ENCODE results near the gene DDIAS. TPM values are rescaled to one million over a fixed set of nuclear protein-coding genes. Genes with fewer than 3 reads are reported as not detected.

DDIAS gene
- total RNA-seq, 4 donors from 2014 or later = 0.67 to 2.1 (median 1.1) TPM

- no peak for TF ChIP-seq POLR2A (IDR thresholded peaks at IDR 0.05)
- Histone ChIP-seq H3K27ac (no peak overlapping the region), H3K9me3 (no peaks in the 10 kb centered on the region), H3K36me3 (no peaks in the 10 kb centered on the region), H3K4me1 (peaks cover 4 to 14% of the 10 kb centered on the region in 2 donors), H3K27me3 (no peaks in the 10 kb centered on the region), H3K4me3 (no peak overlapping the region)
- in situ Hi-C loops (cut with MboI; ENCODE audit: low sequenced_read_pairs in 4 of 4) (no loop called here), intact Hi-C loops (cut with DNase I; ENCODE audit: low total_unique reads) (no loop called here)
- no peak for ATAC-seq
- DNase-seq = no peak
Measured at GRCh38 chr11:82974851-82975250, 73.3 kb downstream of the DDIAS start.

GRCh38 chr11:82975882-82976281 lies 74.3 kb downstream of the DDIAS start:
- no peaks in the 10 kb centered on the region for H3K27me3 ChIP-seq
- ATAC-seq (no peak), DNase-seq (no peak)
- TF ChIP-seq CTCF (IDR thresholded peaks at IDR 0.05 in 4 of 5, conservative IDR thresholded peaks at IDR 0.05 in 1 of 5) (no peak), POLR2A (IDR thresholded peaks at IDR 0.05) (no peak)
- H3K4me1 ChIP-seq = peaks cover 15 to 21% of the 10 kb centered on the region in 2 donors
- intact Hi-C loops (cut with DNase I; ENCODE audit: low total_unique reads) (no loop called here), in situ Hi-C loops (cut with MboI; ENCODE audit: low sequenced_read_pairs in 4 of 4) (no loop called here)
- peaks cover 0 to 3% of the 10 kb centered on the region in 2 donors for H3K36me3 ChIP-seq
- H3K27ac ChIP-seq = no peak overlapping the region
- H3K9me3 ChIP-seq = no peaks in the 10 kb centered on the region
- no peak overlapping the region for H3K4me3 ChIP-seq

GRCh38 chr11:82976786-82977185 lies 75.2 kb downstream of the DDIAS start:
- Histone ChIP-seq H3K4me3 (no peak overlapping the region), H3K27me3 (no peaks in the 10 kb centered on the region), H3K36me3 (peaks cover under 1 to 12% of the 10 kb centered on the region in 2 donors), H3K9me3 (no peaks in the 10 kb centered on the region), H3K4me1 (peaks cover 17 to 21% of the 10 kb centered on the region in 2 donors), H3K27ac (peak overlapping the region in 1 of 4 donors; percentile 10)
- intact Hi-C loops (cut with DNase I; ENCODE audit: low total_unique reads) = no loop called here
- DNase-seq (no peak), ATAC-seq (no peak)
- in situ Hi-C loops (cut with MboI; ENCODE audit: low sequenced_read_pairs in 4 of 4) = no loop called here
- TF ChIP-seq POLR2A (IDR thresholded peaks at IDR 0.05) (no peak), CTCF (IDR thresholded peaks at IDR 0.05 in 4 of 5, conservative IDR thresholded peaks at IDR 0.05 in 1 of 5) (no peak)

GRCh38 chr11:82978422-82979099 lies 77.0 kb downstream of the DDIAS start:
- ATAC-seq (no peak), DNase-seq (no peak)
- no peak overlapping the region for H3K4me3 ChIP-seq
- no peak for TF ChIP-seq POLR2A (IDR thresholded peaks at IDR 0.05)
- no peak for TF ChIP-seq CTCF (IDR thresholded peaks at IDR 0.05 in 4 of 5, conservative IDR thresholded peaks at IDR 0.05 in 1 of 5)
- H3K27ac ChIP-seq = peak overlapping the region in 3 of 4 donors; percentile 3 to 47 (median 19)
- intact Hi-C loops (cut with DNase I; ENCODE audit: low total_unique reads) (no loop called here), in situ Hi-C loops (cut with MboI; ENCODE audit: low sequenced_read_pairs in 4 of 4) (no loop called here)
- peaks cover 17 to 21% of the 10 kb centered on the region in 2 donors for H3K4me1 ChIP-seq
- H3K36me3 ChIP-seq = peaks cover 2 to 30% of the 10 kb centered on the region in 2 donors
- no peaks in the 10 kb centered on the region for H3K9me3 ChIP-seq
- no peaks in the 10 kb centered on the region for H3K27me3 ChIP-seq

- Histone ChIP-seq H3K4me1 (peaks cover 17 to 21% of the 10 kb centered on the region in 2 donors), H3K4me3 (no peak overlapping the region), H3K27ac (peak overlapping the region in 3 of 4 donors; percentile 3 to 51 (median 47)), H3K9me3 (no peaks in the 10 kb centered on the region), H3K27me3 (no peaks in the 10 kb centered on the region), H3K36me3 (peaks cover 2 to 40% of the 10 kb centered on the region in 2 donors)
- ATAC-seq = peak; percentile 42 to 61
- intact Hi-C loops (cut with DNase I; ENCODE audit: low total_unique reads) (no loop called here), in situ Hi-C loops (cut with MboI; ENCODE audit: low sequenced_read_pairs in 4 of 4) (no loop called here)
- DNase-seq = no peak
- TF ChIP-seq CTCF (IDR thresholded peaks at IDR 0.05 in 4 of 5, conservative IDR thresholded peaks at IDR 0.05 in 1 of 5) = no peak
- TF ChIP-seq POLR2A (IDR thresholded peaks at IDR 0.05) = no peak
Measured at GRCh38 chr11:82979824-82980223, 78.3 kb downstream of the DDIAS start.

All from gastrocnemius medialis (tissue), 4 donors.